Peyer's patch (tissue), 4 donors: Measurements from ENCODE around the gene PTPRZ1. TPM values are rescaled to one million over a fixed set of nuclear protein-coding genes. Genes with fewer than 3 reads are reported as not detected.

ENCODE experiments used
- DNase-seq, 3 donors: peaks; one replicate each; pipeline ENCODE4 v3.0.0-alpha.2; 2017 to 2019
- H3K27ac ChIP-seq, 4 donors: fragments of 200-600 bp; sonication (generic); one replicate each; pipeline ENCODE4 v1.5.1; 2016 to 2019
- H3K27me3 ChIP-seq, 2 donors: fragments of 200-600 bp; sonication (generic); one replicate each; pipeline ENCODE4 v1.5.1; 2019
- H3K36me3 ChIP-seq, 3 donors: fragments of 200-600 bp; sonication (generic); one replicate each; pipeline ENCODE4 v1.5.1; 2016 to 2019
- H3K4me1 ChIP-seq, 4 donors: fragments of 200-600 bp; sonication (generic); one replicate each; pipeline ENCODE4 v1.5.1; 2016 to 2019
- H3K4me3 ChIP-seq, 4 donors: fragments of 200-600 bp; sonication (generic); 1 replicate in 3 of 4; 2 replicates in 1 of 4; pipeline ENCODE4 v1.5.1; 2016 to 2019; ENCODE audit warnings: mild to moderate bottlenecking in 1 of 4
- H3K9me3 ChIP-seq, 4 donors: fragments of 200-600 bp; sonication (generic); one replicate each; pipeline ENCODE4 v1.5.1; 2016 to 2019; ENCODE audit warnings: mild to moderate bottlenecking in 1 of 4
- POLR2A ChIP-seq, 2 donors: fragments of 450-650 bp; IDR thresholded peaks; one replicate each; pipeline ENCODE4 v1.5.1; 2017; ENCODE audit warnings: antibody characterized with exemption in 2 of 2, mild to moderate bottlenecking in 2 of 2, moderate library complexity in 2 of 2
- total RNA-seq, 4 donors: library from RNA; depleted of rRNA; stranded (reverse); fragments of >200 nt; gene quantifications; one replicate each; pipeline ENCODE4 v1.1.0, GENCODE V29; 2016
- TF ChIP-seq, protein P1 (sequence below), 6 experiments: fragments of 450-650 bp in 4 of 6; fragments of 200-600 bp in 2 of 6; sonication (generic) in 1 of 6; IDR thresholded peaks; one replicate each; pipeline ENCODE4 v1.5.1; 2017 to 2019; ENCODE audit warnings: antibody characterized with exemption in 6 of 6, mild to moderate bottlenecking in 3 of 6, moderate library complexity in 1 of 6

PTPRZ1 gene
- total RNA-seq, 4 donors from 2014 or later: 0.54 to 1.7 TPM; not detected in 2

DNA sequence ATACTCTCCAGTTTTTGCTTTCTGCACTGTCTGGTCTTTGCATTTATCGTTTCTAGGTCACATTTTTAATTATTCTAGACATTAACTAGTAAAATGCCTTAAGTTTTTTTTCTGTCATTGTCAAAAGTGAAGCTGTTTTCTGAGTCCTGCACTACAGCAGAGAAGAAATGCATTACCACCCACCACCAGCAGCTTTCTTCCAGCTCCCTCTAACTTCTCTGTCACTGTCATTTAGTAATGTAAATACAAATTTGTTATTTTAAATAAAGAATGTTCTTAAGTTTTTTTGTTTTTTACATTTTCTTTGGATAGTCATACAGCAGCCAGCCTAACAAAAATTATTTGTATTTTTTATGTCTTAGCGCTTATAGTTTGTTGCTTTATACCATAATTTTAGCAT lies 18.8 kb downstream of the PTPRZ1 start:
- no peaks in the 10 kb centered on the region for H3K27me3 ChIP-seq
- H3K4me1 ChIP-seq: no peaks in the 10 kb centered on the region
- no peaks in the 10 kb centered on the region for H3K36me3 ChIP-seq
- TF ChIP-seq, protein P1, sequence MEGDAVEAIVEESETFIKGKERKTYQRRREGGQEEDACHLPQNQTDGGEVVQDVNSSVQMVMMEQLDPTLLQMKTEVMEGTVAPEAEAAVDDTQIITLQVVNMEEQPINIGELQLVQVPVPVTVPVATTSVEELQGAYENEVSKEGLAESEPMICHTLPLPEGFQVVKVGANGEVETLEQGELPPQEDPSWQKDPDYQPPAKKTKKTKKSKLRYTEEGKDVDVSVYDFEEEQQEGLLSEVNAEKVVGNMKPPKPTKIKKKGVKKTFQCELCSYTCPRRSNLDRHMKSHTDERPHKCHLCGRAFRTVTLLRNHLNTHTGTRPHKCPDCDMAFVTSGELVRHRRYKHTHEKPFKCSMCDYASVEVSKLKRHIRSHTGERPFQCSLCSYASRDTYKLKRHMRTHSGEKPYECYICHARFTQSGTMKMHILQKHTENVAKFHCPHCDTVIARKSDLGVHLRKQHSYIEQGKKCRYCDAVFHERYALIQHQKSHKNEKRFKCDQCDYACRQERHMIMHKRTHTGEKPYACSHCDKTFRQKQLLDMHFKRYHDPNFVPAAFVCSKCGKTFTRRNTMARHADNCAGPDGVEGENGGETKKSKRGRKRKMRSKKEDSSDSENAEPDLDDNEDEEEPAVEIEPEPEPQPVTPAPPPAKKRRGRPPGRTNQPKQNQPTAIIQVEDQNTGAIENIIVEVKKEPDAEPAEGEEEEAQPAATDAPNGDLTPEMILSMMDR (IDR thresholded peaks at IDR 0.05): no peak
- TF ChIP-seq POLR2A (IDR thresholded peaks at IDR 0.05): no peak
- H3K4me3 ChIP-seq: no peak overlapping the region
- no peaks in the 10 kb centered on the region for H3K9me3 ChIP-seq
- DNase-seq: no peak
- no peak overlapping the region for H3K27ac ChIP-seq

DNA sequence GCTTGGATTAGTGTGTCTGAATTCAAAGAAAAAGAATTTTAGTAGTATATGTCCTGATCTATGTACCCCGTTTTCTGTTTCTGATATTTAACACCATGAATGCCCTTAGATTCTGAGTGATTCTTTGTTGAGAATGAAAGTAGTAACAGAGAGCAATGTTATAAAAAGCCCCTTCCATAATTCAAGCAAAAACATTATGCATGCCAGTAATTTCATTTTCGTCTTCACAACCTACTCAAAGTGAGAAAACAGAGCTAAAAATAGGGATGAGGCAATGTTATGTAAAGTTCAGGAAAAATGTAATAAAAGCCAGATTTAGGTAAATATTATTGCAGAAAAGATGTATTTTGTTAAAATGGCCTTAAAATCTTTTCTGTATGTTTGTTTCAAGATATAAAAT lies 28.1 kb downstream of the PTPRZ1 start:
- Histone ChIP-seq H3K27ac (no peak overlapping the region), H3K36me3 (no peaks in the 10 kb centered on the region), H3K4me3 (no peak overlapping the region), H3K9me3 (no peaks in the 10 kb centered on the region), H3K27me3 (no peaks in the 10 kb centered on the region), H3K4me1 (no peaks in the 10 kb centered on the region)
- no peak for TF ChIP-seq POLR2A (IDR thresholded peaks at IDR 0.05)
- TF ChIP-seq, protein P1 (IDR thresholded peaks at IDR 0.05): no peak
- no peak for DNase-seq

DNA sequence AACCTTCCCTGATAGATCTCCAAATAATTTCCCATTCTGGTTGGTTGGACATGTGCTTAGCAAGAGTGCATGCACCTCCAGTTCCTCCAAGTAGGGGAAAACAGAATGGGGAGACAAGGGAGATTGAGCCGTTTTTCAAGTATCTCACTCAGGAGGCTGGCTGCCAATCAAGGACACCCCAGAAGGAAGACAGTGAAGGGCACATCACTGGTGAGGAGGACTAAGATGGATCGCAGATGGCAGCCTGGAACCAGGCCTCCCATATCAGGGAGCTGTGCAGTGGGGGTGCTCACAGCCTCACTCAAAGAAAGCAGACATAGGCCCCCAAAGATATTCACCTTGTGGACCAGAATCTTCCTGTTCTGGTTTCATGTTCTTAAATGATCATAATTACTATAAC lies 31.2 kb downstream of the PTPRZ1 start:
- H3K9me3 ChIP-seq: no peaks in the 10 kb centered on the region
- DNase-seq: no peak

DNA sequence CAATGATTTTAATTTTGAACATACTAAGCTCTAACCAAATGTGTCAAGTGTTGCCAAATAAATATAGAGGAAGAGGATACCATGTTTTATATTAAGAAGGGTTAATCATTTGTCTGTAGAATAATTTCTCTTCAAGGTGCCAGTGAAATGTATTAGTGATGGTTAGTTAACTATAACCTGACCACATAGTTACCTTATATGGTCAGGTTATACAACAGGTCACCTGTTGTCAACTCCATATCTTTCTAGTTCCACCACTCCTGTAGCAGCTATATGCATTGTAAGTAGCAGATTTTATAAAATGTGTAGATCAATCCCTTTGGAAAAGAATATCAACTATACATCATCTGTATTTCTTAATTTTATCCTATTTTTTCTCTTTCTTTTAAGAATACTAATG lies 35.1 kb downstream of the PTPRZ1 start:
- H3K27ac ChIP-seq: no peak overlapping the region
- no peaks in the 10 kb centered on the region for H3K4me1 ChIP-seq
- no peak overlapping the region for H3K4me3 ChIP-seq
- no peak for DNase-seq
- no peaks in the 10 kb centered on the region for H3K27me3 ChIP-seq
- no peaks in the 10 kb centered on the region for H3K9me3 ChIP-seq
- no peak for TF ChIP-seq POLR2A (IDR thresholded peaks at IDR 0.05)
- TF ChIP-seq, protein P1 (IDR thresholded peaks at IDR 0.05): no peak
- H3K36me3 ChIP-seq: no peaks in the 10 kb centered on the region

More for the DNA sequence above, 31.2 kb downstream of the PTPRZ1 start:
- Histone ChIP-seq H3K4me3 (no peak overlapping the region), H3K4me1 (no peaks in the 10 kb centered on the region), H3K27me3 (no peaks in the 10 kb centered on the region), H3K27ac (no peak overlapping the region), H3K36me3 (no peaks in the 10 kb centered on the region)
- TF ChIP-seq, protein P1 (IDR thresholded peaks at IDR 0.05): no peak
- TF ChIP-seq POLR2A (IDR thresholded peaks at IDR 0.05): no peak

DNA sequence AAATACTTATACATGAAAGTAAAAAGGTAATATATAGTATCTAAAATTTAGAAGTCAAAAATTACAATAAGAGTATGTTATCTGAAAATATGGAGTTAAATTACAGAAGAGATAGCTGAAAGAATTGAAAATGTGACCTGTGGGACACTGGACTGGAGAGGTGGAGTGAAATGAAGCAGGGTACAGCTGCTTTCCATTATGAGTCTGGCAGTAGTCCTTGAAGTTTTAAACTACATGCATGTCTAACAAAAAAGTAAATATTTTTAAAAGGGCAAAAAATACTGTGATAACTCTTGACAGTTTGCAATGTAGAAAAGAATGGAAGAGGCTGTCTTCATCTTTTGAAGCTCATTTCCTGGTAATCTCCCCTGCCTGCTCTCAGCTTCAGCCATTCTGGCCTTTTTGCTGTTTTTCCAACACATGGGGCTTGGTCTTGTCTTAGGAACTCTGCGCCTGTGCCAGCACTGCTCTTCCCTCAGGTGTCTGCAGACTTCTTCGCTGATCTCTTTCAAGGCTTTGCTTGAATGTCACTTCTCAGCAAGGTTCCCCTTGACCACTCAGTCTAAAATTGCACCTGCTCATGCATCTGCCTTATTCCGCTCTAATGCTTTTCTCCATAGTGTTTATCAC lies 36.9 kb downstream of the PTPRZ1 start:
- H3K4me1 ChIP-seq: no peaks in the 10 kb centered on the region
- no peak for DNase-seq
- H3K27me3 ChIP-seq: no peaks in the 10 kb centered on the region
- no peaks in the 10 kb centered on the region for H3K9me3 ChIP-seq
- H3K4me3 ChIP-seq: no peak overlapping the region
- H3K36me3 ChIP-seq: no peaks in the 10 kb centered on the region
- TF ChIP-seq, protein P1 (IDR thresholded peaks at IDR 0.05): no peak
- no peak overlapping the region for H3K27ac ChIP-seq
